Cortex of kidney (tissue), 1 donor: ENCODE measurements around the gene SLC25A1.
"Not testable (repeated sequence)": the region's sequence is repeated elsewhere in the genome, so short reads cannot be mapped to it uniquely, and the experiment has no call there.

Experiments
- DNase-seq: peaks from one replicate; lab custom pipeline; 2025; lab: John Stamatoyannopoulos, UW

SLC25A1 gene

GRCh38 chr22:19166421-19166820 is 12.1 kb downstream of the SLC25A1 start:
- no peak for DNase-seq

GRCh38 chr22:19164425-19164824 is 14.1 kb downstream of the SLC25A1 start:
- no peak for DNase-seq

DNA sequence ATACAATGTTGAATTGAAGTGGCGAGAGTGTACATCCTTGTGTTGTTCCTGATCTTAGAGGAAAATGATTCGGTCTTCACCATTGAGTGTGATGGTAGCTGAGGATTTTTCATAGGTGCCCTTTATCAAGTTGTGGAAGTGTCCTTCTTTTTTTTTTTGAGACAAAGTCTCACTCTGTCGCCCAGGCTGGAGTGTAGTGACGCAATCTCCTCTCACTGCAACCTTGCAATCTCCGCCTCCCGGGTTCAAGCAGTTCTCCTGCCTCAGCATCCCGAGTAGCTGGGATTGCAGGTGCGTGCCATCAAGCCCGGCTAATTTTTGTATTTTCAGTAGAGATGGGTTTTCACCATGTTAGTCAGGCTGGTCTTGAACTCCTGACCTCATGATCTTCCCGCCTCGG is 19.9 kb downstream of the SLC25A1 start:
- DNase-seq, result not testable (repeated sequence)

GRCh38 chr22:19156109-19156508 is 22.4 kb downstream of the SLC25A1 start:
- not testable (repeated sequence) for DNase-seq

- DNase-seq, result no peak
These were observed 25.3 kb downstream of the SLC25A1 start for GRCh38 chr22:19152942-19153883.

DNA sequence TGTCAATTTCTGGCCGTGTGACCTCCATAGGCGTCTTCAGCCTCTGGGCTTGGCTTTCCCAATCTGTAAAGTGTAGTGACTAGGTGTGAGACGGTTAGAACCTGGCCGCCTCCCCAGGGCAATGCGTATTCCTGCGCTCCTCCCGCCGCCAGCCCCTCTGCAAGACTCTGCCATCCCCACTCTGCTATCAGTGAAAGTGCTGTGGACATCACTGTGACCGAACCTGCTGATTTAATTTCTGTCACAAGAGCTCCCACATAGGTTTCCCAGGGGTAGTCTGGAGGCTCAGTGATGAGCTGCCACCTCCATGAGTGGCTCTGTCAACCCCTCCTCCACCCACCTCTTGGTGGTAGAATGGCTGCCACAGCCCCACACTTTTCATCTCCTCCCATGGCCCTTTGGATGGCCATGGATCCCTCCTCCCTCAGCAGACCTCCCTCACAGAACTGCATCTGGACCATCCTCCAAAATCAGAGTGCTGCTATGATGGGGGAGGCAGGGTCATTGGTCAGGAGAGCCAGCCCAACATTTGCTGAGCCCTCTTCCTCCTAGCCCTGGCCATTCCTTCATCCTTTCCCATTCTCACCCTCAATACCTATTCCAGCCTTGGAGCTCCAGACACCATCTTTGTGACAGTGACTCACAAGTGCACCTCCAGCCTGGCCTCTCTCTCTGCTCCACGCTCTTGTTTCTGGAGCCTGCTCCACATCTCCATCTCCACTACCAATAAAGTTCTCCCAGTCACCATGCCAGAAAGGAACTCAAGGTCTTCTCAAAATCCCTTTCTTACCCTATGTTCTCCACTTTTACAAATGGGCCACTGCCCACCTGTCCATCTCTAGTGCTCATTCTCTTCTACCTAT is 27.0 kb downstream of the SLC25A1 start:
- DNase-seq, result no peak

GRCh38 chr22:19150482-19151328 is 27.8 kb downstream of the SLC25A1 start:
- DNase-seq, result no peak

DNA sequence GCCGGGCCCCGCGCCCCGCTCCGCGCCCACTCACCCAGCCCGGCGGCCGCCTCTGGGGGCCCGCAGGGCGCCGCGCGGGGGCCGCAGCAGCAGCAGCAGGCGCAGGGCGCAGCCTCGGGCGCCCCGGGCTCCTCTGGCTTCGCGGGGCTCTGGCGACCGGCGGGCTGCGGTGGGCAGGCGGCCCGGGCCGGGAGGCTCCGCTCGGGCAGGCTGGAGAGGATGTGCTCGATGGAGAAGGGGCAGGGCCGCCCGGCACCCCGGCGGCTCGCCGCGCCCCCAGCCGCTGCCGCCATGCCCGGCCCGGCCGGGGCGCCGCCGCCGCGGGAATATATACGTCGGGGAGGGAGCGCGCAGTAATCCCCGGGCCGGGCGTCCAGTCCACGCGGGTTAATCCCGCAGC is 28.5 kb downstream of the SLC25A1 start, which contains the start of gene GSC2:
Gene GSC2 (minus strand): TSS at position 302 of the 400 bp plus-strand sequence. CDS start 9 bp downstream, at position 293.
- no peak for DNase-seq

- DNase-seq, result no peak
These were observed 29.3 kb downstream of the SLC25A1 start for GRCh38 chr22:19149047-19149883.

- no peak for DNase-seq
These were observed 30.0 kb downstream of the SLC25A1 start for GRCh38 chr22:19148417-19149046.

- DNase-seq, result no peak
These were observed 31.2 kb downstream of the SLC25A1 start for GRCh38 chr22:19147195-19147780.

DNA sequence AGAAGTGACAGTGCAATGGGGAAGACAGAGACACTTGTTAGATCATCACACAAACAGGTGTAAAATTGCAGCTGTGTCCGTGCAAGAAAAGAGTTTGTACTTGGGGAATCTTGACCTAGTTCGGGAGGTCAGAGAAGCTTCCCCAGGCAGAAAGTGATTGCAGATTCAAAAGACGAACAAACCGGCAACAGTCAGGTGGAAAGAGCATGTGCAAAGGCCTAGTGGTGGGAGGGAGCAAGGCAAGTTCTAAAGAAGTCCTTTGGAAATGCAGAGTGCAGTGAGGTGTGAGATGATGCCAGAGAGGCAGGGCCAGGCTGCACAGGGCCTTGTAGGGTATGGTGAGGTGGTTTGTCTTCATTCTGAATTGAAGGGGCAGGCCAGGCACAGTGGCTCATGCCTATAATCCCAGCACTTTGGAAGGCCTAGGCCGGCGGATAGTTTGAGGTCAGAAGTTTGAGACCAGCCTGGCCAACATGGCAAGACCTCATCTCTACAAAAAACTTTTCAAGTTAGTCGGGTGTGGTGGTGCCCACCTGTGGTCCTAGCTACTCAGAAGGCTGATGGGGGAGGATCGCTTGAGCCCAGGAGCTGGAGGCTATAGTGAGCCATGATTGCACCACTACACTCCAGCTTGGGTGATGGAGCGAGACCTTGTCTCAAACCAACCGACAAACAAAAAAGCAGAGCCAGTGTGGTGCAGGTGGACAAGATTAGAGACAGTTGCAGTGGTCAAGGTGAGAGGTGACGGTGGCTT is 32.1 kb downstream of the SLC25A1 start:
- no peak for DNase-seq

- DNase-seq, result no peak
These were observed 34.6 kb downstream of the SLC25A1 start for GRCh38 chr22:19143967-19144400.

- DNase-seq, result no peak
These were observed 35.3 kb downstream of the SLC25A1 start for GRCh38 chr22:19143212-19143611.

DNA sequence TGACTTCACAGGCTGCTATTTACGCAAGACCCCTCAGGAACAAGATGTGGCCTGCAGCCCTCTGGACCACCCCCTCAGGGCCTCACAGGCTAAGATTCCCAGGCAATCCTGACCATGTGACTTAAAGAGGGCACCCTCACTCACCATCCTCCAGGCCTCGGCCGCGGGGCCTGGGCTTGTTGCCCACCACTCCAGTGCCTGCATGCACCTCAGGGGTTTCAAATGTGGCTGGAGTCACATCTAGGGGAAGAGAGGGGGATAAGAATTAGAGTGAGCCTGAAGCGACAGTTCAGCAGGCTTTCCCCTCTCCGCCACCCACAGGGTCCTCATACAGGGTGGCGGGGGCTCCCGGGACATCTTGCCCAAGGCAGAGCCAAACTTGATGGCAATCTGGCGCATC is 36.1 kb downstream of the SLC25A1 start:
- DNase-seq, result no peak

DNA sequence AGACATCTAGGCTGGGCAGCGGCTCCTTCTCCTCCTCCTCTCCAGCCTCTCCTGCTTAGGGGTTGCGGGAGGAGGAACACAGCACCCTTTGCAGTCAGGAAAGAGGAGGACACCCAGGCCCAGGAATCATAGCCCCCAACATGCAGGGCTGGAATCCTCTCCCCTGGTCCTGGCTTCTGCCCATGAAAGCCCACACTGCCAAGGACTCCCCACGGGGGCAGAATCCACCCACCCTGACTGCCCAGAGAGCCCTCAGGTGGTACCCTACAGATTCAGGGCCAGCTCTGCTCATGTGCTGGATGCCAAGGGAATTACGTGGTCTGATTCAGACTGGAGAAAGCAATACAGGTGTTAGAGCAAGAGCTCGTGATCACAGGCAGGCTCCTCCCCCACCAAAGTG is 38.6 kb downstream of the SLC25A1 start:
- no peak for DNase-seq

- no peak for DNase-seq
These were observed 39.6 kb downstream of the SLC25A1 start for GRCh38 chr22:19139001-19139356.

DNA sequence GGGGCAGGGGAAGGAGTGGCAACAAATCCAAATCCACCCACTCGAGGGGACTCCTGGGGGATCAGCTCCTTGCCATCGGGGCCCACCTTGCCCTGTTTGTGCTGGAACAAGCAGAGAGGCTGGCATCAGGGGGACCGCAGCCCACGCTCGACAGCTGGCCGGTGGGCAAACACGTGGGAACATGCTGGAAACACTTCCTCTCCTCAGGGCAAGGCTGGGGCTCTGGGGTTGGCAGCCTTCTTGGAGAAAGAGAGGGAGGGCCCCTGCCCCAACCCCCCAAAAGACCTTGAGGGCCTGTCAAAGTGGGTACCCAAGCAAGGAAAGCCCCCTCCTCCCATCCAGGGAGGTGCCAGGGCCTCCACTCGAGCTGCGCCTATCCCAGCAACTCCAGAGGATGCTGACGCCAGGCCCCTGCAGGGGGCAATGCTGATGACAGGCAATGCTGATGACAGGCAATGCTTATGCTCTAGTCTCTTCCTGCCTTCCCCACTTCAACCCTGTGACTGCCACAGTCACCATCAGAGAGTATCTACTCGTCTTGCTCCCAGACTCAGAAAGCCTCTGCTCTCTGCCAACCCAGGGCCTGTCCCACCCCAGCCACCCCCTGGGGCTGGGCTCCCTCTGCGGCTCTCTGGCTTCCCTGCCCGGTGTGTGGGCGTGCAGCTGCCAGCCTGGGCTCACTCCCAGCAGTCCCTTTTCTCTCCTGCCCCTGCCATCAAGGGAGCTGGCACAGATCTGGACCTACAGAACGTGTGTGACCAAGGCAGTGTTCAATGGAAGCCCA is 40.1 kb downstream of the SLC25A1 start:
- DNase-seq, result no peak
